ENCODE measurements around the gene OR4D10. TPM values are rescaled to one million over a fixed set of nuclear protein-coding genes. Genes with fewer than 3 reads are reported as not detected.

OR4D10 gene
- total and polyA plus RNA-seq, 9 of the 15 experiments (the other 6 are each of a cell fraction or from before 2014, with no cell fraction given) = not detected

- TF ChIP-seq CHAMP1 (IDR thresholded peaks at IDR 0.05) (no peak), ATF3 (IDR thresholded peaks at IDR 0.05) (no peak), ATF3 (CRISPR knock-in tag; conservative IDR thresholded peaks at IDR 0.05) (no peak), ZNF140 (CRISPR knock-in tag; IDR thresholded peaks at IDR 0.05) (no peak), MCM5 (IDR thresholded peaks at IDR 0.05; ENCODE audit: low read depth) (no peak), ZFP36 (IDR thresholded peaks at IDR 0.05; ENCODE audit: low read depth, low read length, partially characterized antibody) (no peak), SNIP1 (IDR thresholded peaks at IDR 0.05; ENCODE audit: low read depth) (no peak), TRIM28 (IDR thresholded peaks at IDR 0.05) (no peak), PHB (CRISPR knock-in tag; IDR thresholded peaks at IDR 0.05) (no peak), STAT6 (CRISPR knock-in tag; IDR thresholded peaks at IDR 0.05) (no peak), CLOCK (CRISPR knock-in tag; IDR thresholded peaks at IDR 0.05; ENCODE audit: borderline replicate concordance) (no peak), EGR1 (conservative IDR thresholded peaks at IDR 0.05) (no peak), CBX5 (IDR thresholded peaks at IDR 0.05; ENCODE audit: borderline replicate concordance, low read depth) (no peak), ZNF655 (CRISPR knock-in tag; IDR thresholded peaks at IDR 0.05) (no peak)
Observed at GRCh38 chr11:59456661-59457060, 16.5 kb upstream of the OR4D10 start, which contains the start of gene OR4D6 (continued).
